ENCODE results near the gene ZNF428. TPM values are rescaled to one million over a fixed set of nuclear protein-coding genes. Genes with fewer than 3 reads are reported as not detected.

The ZNF428 gene
- total and polyA plus RNA-seq, 2 of the 4 experiments (the other 2 are of a cell fraction): 9.9 to 32.3 TPM

DNA sequence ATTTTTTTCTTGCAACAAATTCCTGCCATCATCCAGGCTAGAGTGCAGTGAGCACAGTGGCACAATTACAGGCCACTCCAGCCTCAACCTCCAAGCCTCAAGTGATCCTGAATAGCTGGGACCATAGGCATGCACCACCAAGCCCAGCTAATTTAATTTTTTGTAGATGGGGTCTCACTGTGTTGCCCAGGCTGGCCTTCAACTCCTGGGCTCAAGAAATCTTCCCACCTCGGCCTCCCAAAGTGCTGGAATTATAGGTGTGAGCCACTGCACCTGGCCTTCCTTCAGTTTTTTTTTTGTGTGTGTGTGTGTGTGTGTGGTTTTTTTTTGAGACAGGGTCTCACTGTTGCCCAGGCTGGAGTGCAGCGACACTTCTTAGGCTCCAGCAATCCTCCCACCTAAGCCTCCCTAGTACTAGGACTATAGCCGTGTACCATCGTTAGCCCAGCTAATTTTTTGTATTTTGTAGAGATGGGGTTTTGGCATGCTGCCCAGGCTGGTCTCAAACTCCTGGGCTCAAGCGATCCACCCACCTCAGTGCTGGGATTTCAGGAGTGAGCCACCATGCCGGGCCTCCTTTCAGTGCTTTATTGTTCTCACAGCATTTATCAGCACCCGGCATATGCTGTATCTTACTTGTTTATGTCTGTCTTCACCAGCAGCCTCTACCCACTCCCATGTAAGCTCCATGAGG is 13.4 kb downstream of the ZNF428 start:
- Histone ChIP-seq H3K36me3 (ENCODE audit: control insufficient read depth, insufficient read depth, low read length) (peaks cover 15% of the 10 kb centered on the region), H3K56ac (ENCODE audit: extremely low read depth, insufficient read depth, low read length) (no peak overlapping the region), H3K9ac (ENCODE audit: low read depth, low read length) (no peak overlapping the region), H3K23ac (ENCODE audit: low read depth, low read length) (no peak overlapping the region), H3K14ac (replicated peaks; ENCODE audit: low read depth, low read length) (no peak overlapping the region), H3K4me1 (ENCODE audit: control insufficient read depth, insufficient read depth, low read length) (no peaks in the 10 kb centered on the region), H3K4me2 (ENCODE audit: low read depth, low read length) (no peak overlapping the region), H3K27ac (ENCODE audit: insufficient read depth, low read length) (no peak overlapping the region), H2BK120ac (ENCODE audit: low read depth, low read length) (no peak overlapping the region), H3K4ac (ENCODE audit: low read depth, low read length) (no peak overlapping the region), H2BK5ac (ENCODE audit: low read depth, low read length, poor library complexity, severe bottlenecking) (no peak overlapping the region), H3K9me1 (ENCODE audit: insufficient read depth, low read length) (peaks cover 9% of the 10 kb centered on the region), H4K20me1 (ENCODE audit: insufficient read depth, low read length) (peaks cover 15% of the 10 kb centered on the region), H2AFZ (replicated peaks; ENCODE audit: low read length, poor library complexity) (no peak overlapping the region), H4K91ac (ENCODE audit: insufficient read depth, low read depth, low read length) (no peak overlapping the region), H3K18ac (ENCODE audit: low read depth, low read length) (no peak overlapping the region), H3K9me3 (ENCODE audit: control insufficient read depth, insufficient read depth, low read length) (no peaks in the 10 kb centered on the region), H2AK5ac (ENCODE audit: low read depth, low read length) (no peak overlapping the region), H3K79me1 (ENCODE audit: low read depth in 1 of 2, low read length in 2 of 2) (peaks cover 15 to 35% of the 10 kb centered on the region in 2 experiments), H2BK15ac (ENCODE audit: low read depth, low read length) (no peak overlapping the region), H3K4me3 (ENCODE audit: insufficient read depth, low read depth, low read length) (no peak overlapping the region), H4K8ac (ENCODE audit: low read depth in 2 of 2, low read length in 2 of 2) (no peak overlapping the region), H2AK9ac (replicated peaks; ENCODE audit: low read depth, low read length, poor library complexity) (no peak overlapping the region), H3K27me3 (ENCODE audit: control insufficient read depth, insufficient read depth, low read length) (no peaks in the 10 kb centered on the region), H4K5ac (ENCODE audit: low read depth, low read length) (no peak overlapping the region), H2BK20ac (ENCODE audit: low read depth, low read length) (no peak overlapping the region)
- POLR2A ChIA-PET (ENCODE audit: unreplicated experiment): interaction anchor here (0.5 kb wide), 1 partner anchor 69 kb away, joined by 3 read pairs; no protein-coding TSS in a partner anchor
- ATAC-seq (ENCODE audit: low read depth) (no peak), DNase-seq (no peak)
- CTCF ChIA-PET: no interaction called here
- intact Hi-C loops (cut with micrococcal nuclease): no loop called here
- no TSS peak for BruUV-seq (replicated peaks)
- TF ChIP-seq, protein P1, sequence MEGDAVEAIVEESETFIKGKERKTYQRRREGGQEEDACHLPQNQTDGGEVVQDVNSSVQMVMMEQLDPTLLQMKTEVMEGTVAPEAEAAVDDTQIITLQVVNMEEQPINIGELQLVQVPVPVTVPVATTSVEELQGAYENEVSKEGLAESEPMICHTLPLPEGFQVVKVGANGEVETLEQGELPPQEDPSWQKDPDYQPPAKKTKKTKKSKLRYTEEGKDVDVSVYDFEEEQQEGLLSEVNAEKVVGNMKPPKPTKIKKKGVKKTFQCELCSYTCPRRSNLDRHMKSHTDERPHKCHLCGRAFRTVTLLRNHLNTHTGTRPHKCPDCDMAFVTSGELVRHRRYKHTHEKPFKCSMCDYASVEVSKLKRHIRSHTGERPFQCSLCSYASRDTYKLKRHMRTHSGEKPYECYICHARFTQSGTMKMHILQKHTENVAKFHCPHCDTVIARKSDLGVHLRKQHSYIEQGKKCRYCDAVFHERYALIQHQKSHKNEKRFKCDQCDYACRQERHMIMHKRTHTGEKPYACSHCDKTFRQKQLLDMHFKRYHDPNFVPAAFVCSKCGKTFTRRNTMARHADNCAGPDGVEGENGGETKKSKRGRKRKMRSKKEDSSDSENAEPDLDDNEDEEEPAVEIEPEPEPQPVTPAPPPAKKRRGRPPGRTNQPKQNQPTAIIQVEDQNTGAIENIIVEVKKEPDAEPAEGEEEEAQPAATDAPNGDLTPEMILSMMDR (conservative IDR thresholded peaks at IDR 0.05; ENCODE audit: low read depth, low read length): no peak
- TF ChIP-seq RAD21 (IDR thresholded peaks at IDR 0.05; ENCODE audit: low read length) (no peak), MXI1 (IDR thresholded peaks at IDR 0.05; ENCODE audit: borderline replicate concordance, low read depth, low read length) (no peak), MAFK (IDR thresholded peaks at IDR 0.05; ENCODE audit: low read depth, low read length) (no peak), CEBPB (IDR thresholded peaks at IDR 0.05; ENCODE audit: low read depth, low read length) (no peak), SMC3 (IDR thresholded peaks at IDR 0.05; ENCODE audit: low read depth, low read length) (no peak), RCOR1 (IDR thresholded peaks at IDR 0.05; ENCODE audit: insufficient replicate concordance, low read length) (no peak), POLR2A (IDR thresholded peaks at IDR 0.05; ENCODE audit: low read depth, low read length) (no peak), FOS (IDR thresholded peaks at IDR 0.05; ENCODE audit: low read depth, low read length) (no peak), RFX5 (IDR thresholded peaks at IDR 0.05; ENCODE audit: low read depth, low read length) (no peak), BHLHE40 (IDR thresholded peaks at IDR 0.05; ENCODE audit: low read depth, low read length) (no peak), CHD1 (IDR thresholded peaks at IDR 0.05; ENCODE audit: low read depth, low read length) (no peak), MAZ (IDR thresholded peaks at IDR 0.05; ENCODE audit: borderline replicate concordance, low read depth, low read length) (no peak), NFE2L2 (IDR thresholded peaks at IDR 0.05; ENCODE audit: low read depth, low read length) (no peak)
- TF ChIP-seq, protein P2, sequence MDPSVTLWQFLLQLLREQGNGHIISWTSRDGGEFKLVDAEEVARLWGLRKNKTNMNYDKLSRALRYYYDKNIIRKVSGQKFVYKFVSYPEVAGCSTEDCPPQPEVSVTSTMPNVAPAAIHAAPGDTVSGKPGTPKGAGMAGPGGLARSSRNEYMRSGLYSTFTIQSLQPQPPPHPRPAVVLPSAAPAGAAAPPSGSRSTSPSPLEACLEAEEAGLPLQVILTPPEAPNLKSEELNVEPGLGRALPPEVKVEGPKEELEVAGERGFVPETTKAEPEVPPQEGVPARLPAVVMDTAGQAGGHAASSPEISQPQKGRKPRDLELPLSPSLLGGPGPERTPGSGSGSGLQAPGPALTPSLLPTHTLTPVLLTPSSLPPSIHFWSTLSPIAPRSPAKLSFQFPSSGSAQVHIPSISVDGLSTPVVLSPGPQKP (IDR thresholded peaks at IDR 0.05; ENCODE audit: borderline replicate concordance, low read depth, low read length): no peak
- TF ChIP-seq, protein P3, sequence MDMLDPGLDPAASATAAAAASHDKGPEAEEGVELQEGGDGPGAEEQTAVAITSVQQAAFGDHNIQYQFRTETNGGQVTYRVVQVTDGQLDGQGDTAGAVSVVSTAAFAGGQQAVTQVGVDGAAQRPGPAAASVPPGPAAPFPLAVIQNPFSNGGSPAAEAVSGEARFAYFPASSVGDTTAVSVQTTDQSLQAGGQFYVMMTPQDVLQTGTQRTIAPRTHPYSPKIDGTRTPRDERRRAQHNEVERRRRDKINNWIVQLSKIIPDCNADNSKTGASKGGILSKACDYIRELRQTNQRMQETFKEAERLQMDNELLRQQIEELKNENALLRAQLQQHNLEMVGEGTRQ (IDR thresholded peaks at IDR 0.05; ENCODE audit: low read depth, low read length): no peak
- in situ Hi-C loops (cut with MboI; ENCODE audit: low sequenced_read_pairs): no loop called here
- dilution Hi-C loops (cut with HindIII; ENCODE audit: low sequenced_read_pairs, unreplicated experiment): no loop called here
- WGBS, 2 experiments (ENCODE audit: extremely low coverage in 2 of 2, insufficient read length in 1 of 2): no CpG with 5 or more reads among the region's 7 CpGs

Data from IMR-90 (cell line).